Right atrium auricular region (tissue), 2 donors: ENCODE data around the gene DECR2. TPM values are rescaled to one million over a fixed set of nuclear protein-coding genes. Genes with fewer than 3 reads are reported as not detected.
"Not testable (repeated sequence)": the region's sequence is repeated elsewhere in the genome, so short reads cannot be mapped to it uniquely, and the experiment has no call there.

Experiments used
- DNase-seq: peaks from one replicate; pipeline ENCODE4 v3.0.0-alpha.2; 2019; ENCODE audit warnings: low spot score
- H3K27ac ChIP-seq, 2 donors: fragments of 200-600 bp; sonication (generic); 1 replicate in 1 of 2; 2 replicates in 1 of 2; pipeline ENCODE4 v1.5.1; 2016 to 2019
- H3K27me3 ChIP-seq, 2 donors: fragments of 200-600 bp; sonication (generic); one replicate each; pipeline versions ENCODE4 v1.5.1 to v1.6.0; 2017 to 2019
- H3K36me3 ChIP-seq: fragments of 200-600 bp; sonication (generic); one replicate; pipeline ENCODE4 v1.5.1; 2016
- H3K4me1 ChIP-seq, 2 donors: fragments of 200-600 bp; sonication (generic); one replicate each; pipeline versions ENCODE4 v1.5.1 to v1.6.0; 2017 to 2019
- H3K4me3 ChIP-seq, 2 donors: fragments of 200-600 bp; sonication (generic); 1 replicate in 1 of 2; 2 replicates in 1 of 2; pipeline ENCODE4 v1.5.1; 2017 to 2019; ENCODE audit warnings: mild to moderate bottlenecking in 1 of 2, moderate library complexity in 1 of 2
- H3K9me3 ChIP-seq, 2 donors: fragments of 200-600 bp; sonication (generic); one replicate each; pipeline ENCODE4 v1.5.1; 2019
- CTCF ChIP-seq, 2 donors: fragments of 200-600 bp; sonication (generic); IDR thresholded peaks; one replicate each; pipeline ENCODE4 v1.5.1; 2019; ENCODE audit warnings: antibody characterized with exemption in 2 of 2
- total RNA-seq, 2 donors: library from RNA; depleted of rRNA; stranded (reverse); fragments of >200 nt; gene quantifications; one replicate each; pipeline ENCODE4 v1.1.0, GENCODE V29; 2016

DECR2 gene
- total RNA-seq, 2 donors from 2014 or later = 10.6 to 18.7 TPM

GRCh38 chr16:376817-377418, 24.8 kb upstream of the DECR2 start:
- no peak overlapping the region for H3K4me3 ChIP-seq
- no peak for TF ChIP-seq CTCF (IDR thresholded peaks at IDR 0.05)
- peaks cover 40% of the 10 kb centered on the region for H3K36me3 ChIP-seq
- no peak overlapping the region for H3K27ac ChIP-seq
- no peak for DNase-seq
- H3K27me3 ChIP-seq = no peaks in the 10 kb centered on the region
- H3K9me3 ChIP-seq = no peaks in the 10 kb centered on the region
- H3K4me1 ChIP-seq = peaks cover 0 to 26% of the 10 kb centered on the region in 2 donors

GRCh38 chr16:377419-377951, 24.2 kb upstream of the DECR2 start:
- peaks cover 39% of the 10 kb centered on the region for H3K36me3 ChIP-seq
- H3K9me3 ChIP-seq = no peaks in the 10 kb centered on the region
- H3K4me1 ChIP-seq = peaks cover 0 to 29% of the 10 kb centered on the region in 2 donors
- H3K27ac ChIP-seq = no peak overlapping the region
- TF ChIP-seq CTCF (IDR thresholded peaks at IDR 0.05) = no peak
- H3K4me3 ChIP-seq = no peak overlapping the region
- DNase-seq = no peak
- H3K27me3 ChIP-seq = no peaks in the 10 kb centered on the region

- not testable (repeated sequence) for H3K27me3 ChIP-seq, DNase-seq, H3K27ac ChIP-seq, H3K9me3 ChIP-seq, H3K4me3 ChIP-seq
- Histone ChIP-seq H3K36me3 (peaks cover 38% of the 10 kb centered on the region), H3K4me1 (peaks cover 0 to 37% of the 10 kb centered on the region in 2 donors)
Measured at GRCh38 chr16:378113-378820, 23.4 kb upstream of the DECR2 start.

- DNase-seq = no peak
- no peaks in the 10 kb centered on the region for H3K27me3 ChIP-seq
- no peak overlapping the region for H3K4me3 ChIP-seq
- no peak for TF ChIP-seq CTCF (IDR thresholded peaks at IDR 0.05)
- peaks cover 32% of the 10 kb centered on the region for H3K36me3 ChIP-seq
- no peaks in the 10 kb centered on the region for H3K9me3 ChIP-seq
- H3K27ac ChIP-seq = no peak overlapping the region
- peaks cover 0 to 42% of the 10 kb centered on the region in 2 donors for H3K4me1 ChIP-seq
Measured at GRCh38 chr16:378821-379182, 22.9 kb upstream of the DECR2 start.

- Histone ChIP-seq H3K27ac (no peak overlapping the region), H3K9me3 (no peaks in the 10 kb centered on the region), H3K36me3 (peaks cover 27% of the 10 kb centered on the region), H3K4me3 (no peak overlapping the region), H3K4me1 (peaks cover 0 to 48% of the 10 kb centered on the region in 2 donors), H3K27me3 (no peaks in the 10 kb centered on the region)
- no peak for DNase-seq
- no peak for TF ChIP-seq CTCF (IDR thresholded peaks at IDR 0.05)
Measured at GRCh38 chr16:379183-379960, 22.3 kb upstream of the DECR2 start.
